HepG2 (cell line): Measurements from ENCODE around the gene NFIL3. TPM values are rescaled to one million over a fixed set of nuclear protein-coding genes. Genes with fewer than 3 reads are reported as not detected.

Experiments used
- ATAC-seq: fragments of 200-7000 bp; cut with Tn5 transposase; 3 replicates; pipeline ENCODE4 v1.9.1; 2020; ENCODE audit warnings: mild to moderate bottlenecking, moderate library complexity
- BruUV-seq: library from RNA; stranded (reverse); fragments of 400-500 nt; replicated peaks from 2 replicates; lab custom pipeline; 2021; lab: Mats Ljungman, UMichigan
- CTCF ChIA-PET: fragments of 300-600 bp; formaldehyde crosslinking; extraction: SDS; loops from one replicate; lab custom pipeline; 2021; ENCODE audit warnings: low total read pairs, inconsistent platforms, low intra/inter-chr PET ratio; lab: Yijun Ruan, JAX
- POLR2A ChIA-PET: fragments of 350-600 bp; sonication (Branson Sonifier 250); formaldehyde crosslinking; loops from one replicate; lab custom pipeline; 2020; ENCODE audit warnings: antibody characterized with exemption, inconsistent platforms; lab: Yijun Ruan, JAX
- DNase-seq: peaks from one replicate; pipeline ENCODE4 v3.0.0-alpha.2; 2015; ENCODE audit warnings: low spot score
- FAIRE-seq: peaks from 3 replicates; lab custom pipeline; 2011; peaks lifted over from hg19 to GRCh38; lab: Jason Lieb, UNC
- H2AFZ ChIP-seq: one replicate; pipeline ENCODE4 v1.6.1; 2011; ENCODE audit warnings: low read length, inconsistent platforms
- H3K27ac ChIP-seq: fragments of 300-600 bp; 3 replicates; pipeline ENCODE4 v1.8.0; 2011; ENCODE audit warnings: mixed run types, mild to moderate bottlenecking, mixed read lengths, low read length, inconsistent platforms; ENCODE audit not compliant: insufficient read depth; ENCODE audit errors: extremely low read length
- H3K27me3 ChIP-seq, 2 experiments: fragments of 200-600 bp in 1 of 2; 2 replicates in 1 of 2; 3 replicates in 1 of 2; pipeline versions ENCODE4 v1.6.0 to v1.8.0; 2011; ENCODE audit warnings: low read length in 2 of 2, mild to moderate bottlenecking in 2 of 2, moderate library complexity in 2 of 2, inconsistent platforms in 1 of 2; ENCODE audit not compliant: insufficient read depth in 2 of 2, control insufficient read depth in 1 of 2
- H3K36me3 ChIP-seq, 2 experiments: fragments of 200-600 bp in 1 of 2; replicated peaks in 1 of 2; 2 replicates in 1 of 2; 3 replicates in 1 of 2; pipeline versions ENCODE4 v1.5.1 to v1.8.0; 2011; ENCODE audit warnings: low read length in 2 of 2, inconsistent platforms in 1 of 2; ENCODE audit not compliant: insufficient read depth in 2 of 2, control insufficient read depth in 1 of 2
- H3K4me1 ChIP-seq: 2 replicates; pipeline ENCODE4 v1.5.1; 2012; ENCODE audit warnings: low read length, inconsistent platforms; ENCODE audit not compliant: insufficient read depth
- H3K4me2 ChIP-seq: 2 replicates; pipeline ENCODE4 v1.6.0; 2011; ENCODE audit warnings: low read depth, low read length, inconsistent platforms
- H3K4me3 ChIP-seq, 3 experiments: fragments of 200-600 bp in 1 of 3; sonication (generic), shearing (Covaris generic) in 1 of 3; replicated peaks in 1 of 3; 2 replicates each; pipeline ENCODE4 v1.5.1; 2011 to 2016; ENCODE audit warnings: low read length in 3 of 3, inconsistent platforms in 2 of 3, low read depth in 2 of 3, mild to moderate bottlenecking in 2 of 3, control low read depth in 1 of 3, mixed read lengths in 1 of 3; ENCODE audit not compliant: insufficient read depth in 1 of 3
- H3K79me2 ChIP-seq: one replicate; pipeline ENCODE4 v1.6.1; 2011; ENCODE audit warnings: low read length, inconsistent platforms; ENCODE audit not compliant: insufficient read depth
- H3K9ac ChIP-seq: 2 replicates; pipeline ENCODE4 v1.6.0; 2011; ENCODE audit warnings: mild to moderate bottlenecking, low read depth, low read length, inconsistent platforms; ENCODE audit not compliant: insufficient read depth
- H3K9me3 ChIP-seq: 2 replicates; pipeline ENCODE4 v1.5.1; 2012; ENCODE audit warnings: mild to moderate bottlenecking, low read length
- H4K20me1 ChIP-seq: 2 replicates; pipeline ENCODE4 v1.6.0; 2011; ENCODE audit warnings: inconsistent platforms, mild to moderate bottlenecking, low read length, moderate library complexity; ENCODE audit not compliant: insufficient read depth
- CEBPB ChIP-seq: IDR thresholded peaks from 2 replicates; pipeline ENCODE4 v1.6.1; 2011; ENCODE audit warnings: low read depth, low read length, improper control_type of control experiment, borderline replicate concordance
- DBP ChIP-seq: sonication (generic); formaldehyde crosslinking; IDR thresholded peaks from 2 replicates; pipeline ENCODE4 v1.4.0; 2020; ENCODE audit warnings: missing genetic modification reagents; ENCODE audit errors: not compliant biosample characterization
- HDAC2 ChIP-seq: sonication (generic); formaldehyde crosslinking; IDR thresholded peaks from 2 replicates; pipeline ENCODE4 v1.4.0; 2020; ENCODE audit warnings: missing genetic modification reagents
- KMT2B ChIP-seq: IDR thresholded peaks from 2 replicates; pipeline ENCODE4 v1.6.1; 2016; ENCODE audit warnings: missing genetic modification reagents, missing compliant biosample characterization
- NCOA1 ChIP-seq: sonication (generic); formaldehyde crosslinking; IDR thresholded peaks from 2 replicates; pipeline ENCODE4 v1.9.0; 2021; ENCODE audit warnings: missing genetic modification reagents
- PRDM10 ChIP-seq: sonication (generic); formaldehyde crosslinking; IDR thresholded peaks from 2 replicates; pipeline ENCODE4 v1.4.0; 2020; ENCODE audit warnings: low read depth, missing genetic modification reagents
- REPIN1 ChIP-seq: sonication (generic); formaldehyde crosslinking; IDR thresholded peaks from 2 replicates; pipeline ENCODE4 v1.8.0; 2022; ENCODE audit warnings: missing genetic modification reagents, low read depth, mild to moderate bottlenecking, borderline replicate concordance
- SNAPC2 ChIP-seq: sonication (generic); formaldehyde crosslinking; IDR thresholded peaks from 2 replicates; pipeline ENCODE4 v1.8.1; 2022; ENCODE audit warnings: mild to moderate bottlenecking, missing genetic modification reagents
- STAT5B ChIP-seq: sonication (generic); formaldehyde crosslinking; IDR thresholded peaks from 2 replicates; pipeline ENCODE4 v1.4.0; 2020; ENCODE audit warnings: missing genetic modification reagents
- ZFY ChIP-seq: sonication (generic); formaldehyde crosslinking; IDR thresholded peaks from 2 replicates; pipeline ENCODE4 v1.4.0; 2020; ENCODE audit warnings: missing genetic modification reagents
- ZFYVE20 ChIP-seq: sonication (generic); formaldehyde crosslinking; IDR thresholded peaks from 2 replicates; pipeline ENCODE4 v1.8.0; 2023; ENCODE audit warnings: low read depth, mild to moderate bottlenecking, moderate library complexity, missing genetic modification reagents, borderline replicate concordance
- ZNF280B ChIP-seq: sonication (generic); formaldehyde crosslinking; IDR thresholded peaks from 2 replicates; pipeline ENCODE4 v1.5.0; 2020; ENCODE audit warnings: missing genetic modification reagents, mild to moderate bottlenecking, borderline replicate concordance
- ZNF34 ChIP-seq: sonication (generic); formaldehyde crosslinking; IDR thresholded peaks from 2 replicates; pipeline ENCODE4 v1.4.0; 2020; ENCODE audit warnings: mild to moderate bottlenecking, missing genetic modification reagents, borderline replicate concordance
- ZNF354B ChIP-seq: sonication (generic); formaldehyde crosslinking; IDR thresholded peaks from 2 replicates; pipeline ENCODE4 v1.8.0; 2022; ENCODE audit warnings: mild to moderate bottlenecking, missing genetic modification reagents
- ZNF558 ChIP-seq: sonication (generic); formaldehyde crosslinking; IDR thresholded peaks from 2 replicates; pipeline ENCODE4 v1.9.0; 2022; ENCODE audit warnings: mild to moderate bottlenecking, missing genetic modification reagents, borderline replicate concordance
- ZNF724P ChIP-seq: sonication (generic); formaldehyde crosslinking; IDR thresholded peaks from 2 replicates; pipeline ENCODE4 v1.8.0; 2022; ENCODE audit warnings: missing genetic modification reagents, borderline replicate concordance
- WGBS: methylation state at CpG from one replicate; pipeline ENCODE4 v1.1.6; 2017; ENCODE audit warnings: low lambda C conversion rate; 5-methylcytosine and 5-hydroxymethylcytosine counted together
- in situ Hi-C: cut with HindIII; loops from 2 replicates; pipeline ENCODE4 v1.10.0; 2017; ENCODE audit warnings: low pct_unique_long_range_greater_than_20kb; ENCODE audit not compliant: extremely low pct_ligation_motif_present
- intact Hi-C: fragments of 100-400 bp; cut with micrococcal nuclease; formaldehyde crosslinking; loops from one replicate; pipeline ENCODE4 v1.10.0; 2022; ENCODE audit not compliant: unreplicated experiment
- polyA plus RNA-seq, 8 experiments: library from polyadenylated mRNA; depleted of rRNA in 3 of 8; stranded (reverse) in 7 of 8; unstranded in 1 of 8; fragments of >200 nt; fragmentation: Illumina TruSeq in 4 of 8; extraction: Trizol in 4 of 8; gene quantifications; 2 replicates each; pipeline versions ENCODE4 v1.2.1 to v1.2.3, GENCODE V29; 2011 to 2016; ENCODE audit warnings: low read depth in 4 of 8, missing spikeins in 1 of 8, mixed read lengths in 1 of 8; ENCODE audit not compliant: insufficient read depth in 1 of 8
- total RNA-seq, 5 experiments: library from RNA; depleted of rRNA; stranded (reverse); fragments of >200 nt; fragmentation: Illumina TruSeq; extraction: Trizol; gene quantifications; 2 replicates each; pipeline ENCODE4 v1.2.3, GENCODE V29; 2016; ENCODE audit warnings: low read depth in 1 of 5

Gene NFIL3
- total and polyA plus RNA-seq, 2 of the 13 experiments (the other 11 are each of a cell fraction or from before 2014, with no cell fraction given), result 46.6 to 54.2 TPM

- H3K4me3 ChIP-seq, result peak overlapping the region; percentile 87 to 98 (median 91)
- DNase-seq (peak; percentile 92), ATAC-seq (peak; percentile 18; the same call in 2 of the 3 replicates), FAIRE-seq (peak; percentile 96)
- H3K36me3 ChIP-seq, result peaks cover 2 to 14% of the 10 kb centered on the region in 2 experiments; a peak in 4 of 5 replicates
- H3K27me3 ChIP-seq, result no peaks in the 10 kb centered on the region; a peak in 1 of 5 replicates
- 3% methylated on average over 10 of the region's 10 CpGs for WGBS
- peak overlapping the region; percentile 83 for H3K27ac ChIP-seq
- intact Hi-C loops, result loop anchor here (1.0 kb wide), 1 partner anchor 222 kb away; no protein-coding TSS in a partner anchor
- peaks cover 94% of the 10 kb centered on the region for H3K79me2 ChIP-seq
- H3K4me2 ChIP-seq, result peak overlapping the region; percentile 93
- CTCF ChIA-PET, result no interaction called here
- H4K20me1 ChIP-seq, result peaks cover 81% of the 10 kb centered on the region
- H3K4me1 ChIP-seq, result peaks cover 55% of the 10 kb centered on the region
- no TSS peak for BruUV-seq
- no peaks in the 10 kb centered on the region for H3K9me3 ChIP-seq
- in situ Hi-C loops, result loop anchor here (5.0 kb wide), 2 partner anchors 57 to 227 kb away; partner anchors contain the start of gene AUH
- H2AFZ ChIP-seq, result no peak overlapping the region
- peak overlapping the region; percentile 79 for H3K9ac ChIP-seq
- POLR2A ChIA-PET, result interaction anchor here (1.3 to 6.3 kb wide), 7 partner anchors 9 to 382 kb away, joined by 3 to 53 read pairs (median 9); no protein-coding TSS in a partner anchor
- TF ChIP-seq DBP (CRISPR knock-in tag), result no peak
- no peak for TF ChIP-seq ZNF724P (CRISPR knock-in tag)
- 0 out of 2 replicates have a peak, but pooled peaks have one; percentile 41 for TF ChIP-seq NCOA1 (CRISPR knock-in tag)
- no peak for TF ChIP-seq ZNF354B (CRISPR knock-in tag)
- TF ChIP-seq ZNF280B (CRISPR knock-in tag), result no peak
- TF ChIP-seq ZFY (CRISPR knock-in tag), result peak; percentile 25; the same call in 1 of the 2 replicates
- peak; percentile 33; the same call in 1 of the 2 replicates for TF ChIP-seq REPIN1 (CRISPR knock-in tag)
- TF ChIP-seq ZNF34 (CRISPR knock-in tag), result no peak
- peak; percentile 99 for TF ChIP-seq CEBPB
- TF ChIP-seq SNAPC2 (CRISPR knock-in tag), result no peak
- no peak; the same call in 1 of the 2 replicates for TF ChIP-seq KMT2B (CRISPR knock-in tag)
- peak; percentile 42; the same call in 1 of the 2 replicates for TF ChIP-seq PRDM10
- TF ChIP-seq ZFYVE20, result no peak
- no peak for TF ChIP-seq STAT5B (CRISPR knock-in tag)
- TF ChIP-seq HDAC2 (CRISPR knock-in tag), result peak; percentile 65; the same call in 1 of the 2 replicates
- no peak for TF ChIP-seq ZNF558 (CRISPR knock-in tag)
Observed at GRCh38 chr9:91419222-91420191, 4.1 kb downstream of the NFIL3 start.
